T-helper 2 cell treated with Interferon-gamma antibody and Interleukin-4, amounts not matched to agents 5 μg/mL and 100 μg/mL, for 36 hours (primary cell): ENCODE data around the gene LRRC4C.

Experiments used
- DNase-seq: peaks from one replicate; pipeline ENCODE4 v3.0.0; 2021; ENCODE audit warnings: low spot score
- H3K27ac Mint-ChIP-seq: one replicate; pipeline ENCODE4 v1.8.0; 2021; ENCODE audit warnings: mild to moderate bottlenecking, mixed read lengths
- H3K27me3 Mint-ChIP-seq: one replicate; pipeline ENCODE4 v1.8.0; 2021; ENCODE audit warnings: low read depth, mixed read lengths
- H3K36me3 Mint-ChIP-seq: one replicate; pipeline ENCODE4 v1.8.0; 2021; ENCODE audit warnings: low read depth, mixed read lengths
- H3K4me1 Mint-ChIP-seq: one replicate; pipeline ENCODE4 v1.8.0; 2021; ENCODE audit warnings: low read depth, mixed read lengths
- H3K4me3 Mint-ChIP-seq: one replicate; pipeline ENCODE4 v1.8.0; 2022; ENCODE audit warnings: mild to moderate bottlenecking, moderate library complexity, mixed read lengths
- H3K9me3 Mint-ChIP-seq: one replicate; pipeline ENCODE4 v1.8.0; 2021; ENCODE audit warnings: mixed read lengths

LRRC4C gene

DNA sequence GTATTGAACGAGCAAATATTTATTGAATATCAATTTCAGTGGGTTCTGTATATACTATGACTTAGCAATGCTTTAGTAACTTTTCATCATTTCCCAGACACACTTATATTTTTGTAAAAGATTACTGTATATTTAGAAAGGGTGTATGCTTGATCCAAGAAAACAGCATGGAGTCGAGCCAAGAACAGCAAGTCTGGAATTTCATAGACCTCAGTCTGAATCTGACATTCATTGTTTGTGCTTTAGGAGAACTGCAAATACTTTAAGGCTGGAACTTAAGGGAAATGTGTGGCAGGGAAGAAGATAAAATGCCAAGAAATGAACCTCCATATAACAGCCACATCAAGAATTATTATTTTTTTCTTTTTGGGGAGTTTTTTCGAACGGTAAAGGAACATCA lies 1156.8 kb downstream of the LRRC4C start:
- H3K4me1 Mint-ChIP-seq, result no peaks in the 10 kb centered on the region
- H3K4me3 Mint-ChIP-seq, result no peak overlapping the region
- DNase-seq, result no peak
- H3K27ac Mint-ChIP-seq, result no peak overlapping the region
- no peaks in the 10 kb centered on the region for H3K27me3 Mint-ChIP-seq
- H3K9me3 Mint-ChIP-seq, result no peaks in the 10 kb centered on the region
- H3K36me3 Mint-ChIP-seq, result no peaks in the 10 kb centered on the region

GRCh38 chr11:40295466-40295865 lies 1164.0 kb downstream of the LRRC4C start:
- Mint-ChIP-seq H3K27ac (no peak overlapping the region), H3K9me3 (no peaks in the 10 kb centered on the region), H3K4me3 (no peak overlapping the region), H3K4me1 (peaks cover 5% of the 10 kb centered on the region), H3K27me3 (peaks cover 12% of the 10 kb centered on the region), H3K36me3 (no peaks in the 10 kb centered on the region)
- no peak for DNase-seq

- no peak overlapping the region for H3K4me3 Mint-ChIP-seq
- H3K27ac Mint-ChIP-seq, result no peak overlapping the region
- no peaks in the 10 kb centered on the region for H3K36me3 Mint-ChIP-seq
- no peaks in the 10 kb centered on the region for H3K9me3 Mint-ChIP-seq
- peaks cover 12% of the 10 kb centered on the region for H3K27me3 Mint-ChIP-seq
- peaks cover 5% of the 10 kb centered on the region for H3K4me1 Mint-ChIP-seq
- DNase-seq, result no peak
These were observed 1164.7 kb downstream of the LRRC4C start for GRCh38 chr11:40294741-40295140.

DNA sequence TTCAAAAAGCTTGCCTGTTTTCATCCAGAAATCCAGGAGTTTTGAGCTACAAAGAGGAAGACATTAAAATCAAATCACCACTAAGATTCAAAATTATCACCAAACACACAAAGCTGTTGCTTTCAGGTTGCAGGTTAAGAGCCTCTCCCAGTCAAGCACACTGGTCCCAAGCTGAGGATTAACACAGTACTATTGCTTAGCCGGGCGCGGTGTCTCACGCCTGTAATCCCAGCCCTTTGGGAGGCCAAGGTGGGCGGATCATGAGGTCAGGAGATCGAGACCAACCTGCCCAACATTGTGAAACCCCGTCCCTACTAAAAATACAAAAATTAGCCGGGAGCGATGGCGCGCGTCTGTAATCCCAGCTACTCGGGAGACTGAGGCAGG lies 1165.1 kb downstream of the LRRC4C start:
- no peak for DNase-seq
- Mint-ChIP-seq H3K27ac (no peak overlapping the region), H3K9me3 (no peaks in the 10 kb centered on the region), H3K27me3 (peaks cover 12% of the 10 kb centered on the region), H3K36me3 (no peaks in the 10 kb centered on the region), H3K4me3 (peak overlapping the region; percentile 77), H3K4me1 (peaks cover 5% of the 10 kb centered on the region)

- peak overlapping the region; percentile 77 for H3K4me3 Mint-ChIP-seq
- peak; percentile 10 for DNase-seq
- H3K4me1 Mint-ChIP-seq, result peaks cover 5% of the 10 kb centered on the region
- H3K27ac Mint-ChIP-seq, result no peak overlapping the region
- peaks cover 12% of the 10 kb centered on the region for H3K27me3 Mint-ChIP-seq
- H3K9me3 Mint-ChIP-seq, result no peaks in the 10 kb centered on the region
- no peaks in the 10 kb centered on the region for H3K36me3 Mint-ChIP-seq
These were observed 1165.7 kb downstream of the LRRC4C start for GRCh38 chr11:40293655-40294348.

GRCh38 chr11:40292721-40293508 lies 1166.5 kb downstream of the LRRC4C start:
- no peaks in the 10 kb centered on the region for H3K36me3 Mint-ChIP-seq
- no peaks in the 10 kb centered on the region for H3K9me3 Mint-ChIP-seq
- H3K27ac Mint-ChIP-seq, result no peak overlapping the region
- peaks cover 5% of the 10 kb centered on the region for H3K4me1 Mint-ChIP-seq
- H3K4me3 Mint-ChIP-seq, result no peak overlapping the region
- DNase-seq, result no peak
- peaks cover 12% of the 10 kb centered on the region for H3K27me3 Mint-ChIP-seq

GRCh38 chr11:40291741-40292140 lies 1167.7 kb downstream of the LRRC4C start:
- DNase-seq, result no peak
- Mint-ChIP-seq H3K36me3 (no peaks in the 10 kb centered on the region), H3K4me1 (peaks cover 5% of the 10 kb centered on the region), H3K27me3 (peaks cover 12% of the 10 kb centered on the region), H3K27ac (no peak overlapping the region), H3K9me3 (no peaks in the 10 kb centered on the region), H3K4me3 (no peak overlapping the region)

- Mint-ChIP-seq H3K9me3 (no peaks in the 10 kb centered on the region), H3K27ac (no peak overlapping the region), H3K27me3 (peaks cover 12% of the 10 kb centered on the region), H3K4me1 (peaks cover 5% of the 10 kb centered on the region), H3K36me3 (no peaks in the 10 kb centered on the region), H3K4me3 (no peak overlapping the region)
- no peak for DNase-seq
These were observed 1168.1 kb downstream of the LRRC4C start for GRCh38 chr11:40291329-40291728.

DNA sequence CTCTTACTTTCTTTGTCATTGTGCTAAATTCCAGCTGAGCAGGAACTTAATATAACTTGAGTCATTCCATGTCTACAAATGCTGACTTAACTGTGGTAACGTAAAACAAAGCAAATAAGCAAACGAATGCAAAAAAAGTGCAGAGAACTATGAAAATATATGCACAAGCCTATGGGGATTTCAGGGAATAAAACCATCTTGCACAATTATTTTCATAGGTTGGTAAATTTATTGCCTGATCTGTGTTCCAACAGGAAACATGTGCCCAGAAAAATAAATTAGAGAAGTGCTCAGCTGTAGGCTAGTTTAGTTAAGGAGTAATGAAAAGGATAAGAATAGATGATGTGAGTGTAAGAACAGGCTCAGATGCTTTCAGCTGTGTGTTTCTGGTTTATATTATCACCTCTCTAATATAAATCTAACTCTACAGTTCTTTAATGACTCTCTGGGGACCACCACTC lies 1169.3 kb downstream of the LRRC4C start:
- H3K4me1 Mint-ChIP-seq, result peaks cover 5% of the 10 kb centered on the region
- peaks cover 12% of the 10 kb centered on the region for H3K27me3 Mint-ChIP-seq
- no peak for DNase-seq
- H3K27ac Mint-ChIP-seq, result no peak overlapping the region
- H3K4me3 Mint-ChIP-seq, result no peak overlapping the region
- H3K36me3 Mint-ChIP-seq, result no peaks in the 10 kb centered on the region
- no peaks in the 10 kb centered on the region for H3K9me3 Mint-ChIP-seq

DNA sequence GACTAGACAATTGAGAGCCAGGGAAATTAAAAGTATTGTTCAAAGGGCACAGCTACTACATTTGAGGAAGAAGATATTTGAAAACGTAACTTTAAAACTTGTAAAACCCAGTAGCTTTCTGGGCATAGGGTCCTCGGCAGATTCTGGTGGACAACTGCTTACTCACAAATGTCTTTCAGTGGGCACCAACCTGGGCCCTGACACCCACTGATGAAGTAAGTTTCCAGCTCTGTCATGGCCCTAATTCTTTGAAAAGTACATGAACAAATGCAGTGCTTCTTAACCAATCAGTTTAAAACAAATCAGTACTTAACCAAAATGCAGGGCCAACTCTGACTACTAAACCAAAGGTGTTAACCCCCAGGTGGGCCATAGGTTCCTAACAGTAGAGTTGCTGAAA lies 1170.1 kb downstream of the LRRC4C start:
- Mint-ChIP-seq H3K4me1 (peaks cover 5% of the 10 kb centered on the region), H3K9me3 (no peaks in the 10 kb centered on the region), H3K36me3 (no peaks in the 10 kb centered on the region), H3K27ac (no peak overlapping the region), H3K27me3 (peaks cover 12% of the 10 kb centered on the region), H3K4me3 (no peak overlapping the region)
- no peak for DNase-seq

DNA sequence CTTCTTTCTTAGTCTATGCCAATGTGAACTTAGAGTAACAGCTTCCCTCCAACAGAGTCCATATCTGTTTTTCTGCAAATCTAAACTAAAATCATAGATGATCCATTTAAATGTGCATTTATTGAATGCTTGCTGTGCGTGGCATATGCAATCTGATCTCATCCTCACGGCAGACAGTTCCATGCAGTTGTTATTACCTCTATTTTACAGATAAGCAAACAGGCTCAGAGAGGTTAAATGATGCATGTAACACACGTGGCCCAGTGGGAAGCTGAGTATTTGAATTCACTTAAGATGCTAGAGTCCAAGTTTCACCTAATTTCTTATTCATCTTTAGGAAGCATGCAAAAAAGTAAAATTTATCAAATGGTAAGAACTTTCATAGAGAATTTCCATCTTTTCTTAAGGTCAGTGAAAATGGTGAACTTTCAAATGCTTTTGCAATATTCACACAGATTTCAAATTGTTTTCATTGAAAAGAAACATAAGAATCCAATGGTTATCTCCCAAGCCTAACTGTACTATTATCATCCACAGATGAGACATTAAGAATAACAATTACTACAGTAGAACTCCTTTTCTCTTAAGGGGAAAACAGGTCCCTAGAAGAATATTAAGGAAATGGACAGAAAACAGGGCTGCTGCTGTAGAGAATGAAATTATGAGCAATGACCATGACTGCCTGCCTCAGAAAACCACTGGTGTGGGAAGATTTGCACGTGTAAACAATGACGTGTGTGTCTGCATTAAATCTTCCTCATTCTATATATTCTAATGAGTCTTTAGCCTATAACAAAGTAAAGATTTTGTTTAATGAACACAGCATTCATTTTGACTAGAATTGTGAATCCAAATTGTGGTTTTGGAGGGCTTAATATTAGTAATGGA lies 1171.3 kb downstream of the LRRC4C start:
- DNase-seq, result no peak
- no peaks in the 10 kb centered on the region for H3K4me1 Mint-ChIP-seq
- no peaks in the 10 kb centered on the region for H3K36me3 Mint-ChIP-seq
- no peak overlapping the region for H3K4me3 Mint-ChIP-seq
- no peaks in the 10 kb centered on the region for H3K9me3 Mint-ChIP-seq
- peaks cover 3% of the 10 kb centered on the region for H3K27me3 Mint-ChIP-seq
- H3K27ac Mint-ChIP-seq, result no peak overlapping the region

GRCh38 chr11:40286137-40286536 lies 1173.3 kb downstream of the LRRC4C start:
- Mint-ChIP-seq H3K27me3 (no peaks in the 10 kb centered on the region), H3K4me3 (no peak overlapping the region), H3K9me3 (peaks cover 4% of the 10 kb centered on the region), H3K36me3 (no peaks in the 10 kb centered on the region), H3K27ac (no peak overlapping the region), H3K4me1 (no peaks in the 10 kb centered on the region)
- DNase-seq, result no peak

- Mint-ChIP-seq H3K27me3 (no peaks in the 10 kb centered on the region), H3K27ac (no peak overlapping the region), H3K4me1 (no peaks in the 10 kb centered on the region), H3K36me3 (no peaks in the 10 kb centered on the region), H3K4me3 (no peak overlapping the region), H3K9me3 (peaks cover 8% of the 10 kb centered on the region)
- DNase-seq, result no peak
These were observed 1173.9 kb downstream of the LRRC4C start for GRCh38 chr11:40285558-40285957.
